H9 (cell line): ENCODE measurements around the gene CR1L. TPM values are rescaled to one million over a fixed set of nuclear protein-coding genes. Genes with fewer than 3 reads are reported as not detected.

Experiments
- DNase-seq: peaks from one replicate; pipeline ENCODE4 v3.0.0-alpha.2; 2017
- H2AFZ ChIP-seq: one replicate; pipeline ENCODE4 v1.6.1; 2013; ENCODE audit warnings: mild to moderate bottlenecking, low read length, control low read depth, moderate library complexity
- H2AK5ac ChIP-seq: 2 replicates; pipeline ENCODE4 v1.6.1; 2013; ENCODE audit warnings: low read length, control low read depth, mixed read lengths; ENCODE audit not compliant: insufficient read length
- H2BK120ac ChIP-seq: one replicate; pipeline ENCODE4 v1.6.1; 2013; ENCODE audit warnings: low read depth, mild to moderate bottlenecking, low read length, control low read depth, inconsistent platforms; ENCODE audit not compliant: poor library complexity, severe bottlenecking
- H2BK12ac ChIP-seq: 2 replicates; pipeline ENCODE4 v1.6.1; 2013; ENCODE audit warnings: low read length, control low read depth, mixed read lengths, low read depth; ENCODE audit not compliant: insufficient read length
- H2BK15ac ChIP-seq: 2 replicates; pipeline ENCODE4 v1.6.1; 2013; ENCODE audit warnings: low read depth, low read length, control low read depth
- H2BK20ac ChIP-seq: one replicate; pipeline ENCODE4 v1.6.1; 2013; ENCODE audit warnings: low read depth, mild to moderate bottlenecking, low read length, control low read depth, inconsistent platforms; ENCODE audit not compliant: poor library complexity, severe bottlenecking
- H2BK5ac ChIP-seq: 2 replicates; pipeline ENCODE4 v1.6.1; 2013; ENCODE audit warnings: low read length, control low read depth, mixed read lengths; ENCODE audit not compliant: insufficient read length
- H3K14ac ChIP-seq: 2 replicates; pipeline ENCODE4 v1.6.1; 2013; ENCODE audit warnings: low read length, control low read depth; ENCODE audit not compliant: insufficient read depth
- H3K18ac ChIP-seq: 2 replicates; pipeline ENCODE4 v1.6.1; 2013; ENCODE audit warnings: low read depth, mild to moderate bottlenecking, mixed read lengths, low read length, control low read depth; ENCODE audit not compliant: insufficient read length
- H3K23ac ChIP-seq: 2 replicates; pipeline ENCODE4 v1.6.1; 2013; ENCODE audit warnings: low read length, control low read depth, mixed read lengths, low read depth; ENCODE audit not compliant: insufficient read length
- H3K23me2 ChIP-seq: 2 replicates; pipeline ENCODE4 v1.6.1; 2013; ENCODE audit warnings: low read depth, mild to moderate bottlenecking, mixed read lengths, low read length, control low read depth; ENCODE audit not compliant: insufficient read length, poor library complexity, severe bottlenecking
- H3K27ac ChIP-seq: 2 replicates; pipeline ENCODE4 v1.5.1; 2013; ENCODE audit warnings: low read length, control low read depth, mixed read lengths, low read depth; ENCODE audit not compliant: insufficient read length
- H3K27me3 ChIP-seq: 2 replicates; pipeline ENCODE4 v1.6.1; 2013; ENCODE audit warnings: low read length, control low read depth, inconsistent platforms; ENCODE audit not compliant: insufficient read depth
- H3K4ac ChIP-seq: 2 replicates; pipeline ENCODE4 v1.6.1; 2013; ENCODE audit warnings: low read depth, mild to moderate bottlenecking, control low read depth, inconsistent platforms, low read length, moderate library complexity
- H3K4me1 ChIP-seq: 2 replicates; pipeline ENCODE4 v1.6.1; 2013; ENCODE audit warnings: low read length, control low read depth, inconsistent platforms; ENCODE audit not compliant: insufficient read depth
- H3K4me2 ChIP-seq: 2 replicates; pipeline ENCODE4 v1.6.1; 2013; ENCODE audit warnings: low read length, control low read depth, mixed read lengths; ENCODE audit not compliant: insufficient read length, insufficient read depth
- H3K56ac ChIP-seq: 2 replicates; pipeline ENCODE4 v1.6.1; 2013; ENCODE audit warnings: low read depth, mild to moderate bottlenecking, mixed read lengths, low read length, control low read depth; ENCODE audit not compliant: insufficient read length
- H3K79me1 ChIP-seq: 2 replicates; pipeline ENCODE4 v1.6.1; 2013; ENCODE audit warnings: low read depth, mild to moderate bottlenecking, moderate library complexity, low read length, control low read depth, inconsistent platforms; ENCODE audit not compliant: insufficient read depth, poor library complexity, severe bottlenecking
- H3K79me2 ChIP-seq: 2 replicates; pipeline ENCODE4 v1.6.1; 2013; ENCODE audit warnings: low read length, control low read depth, inconsistent platforms; ENCODE audit not compliant: insufficient read depth
- H3K9ac ChIP-seq: 2 replicates; pipeline ENCODE4 v1.6.1; 2013; ENCODE audit warnings: low read length, control low read depth, mixed read lengths; ENCODE audit not compliant: insufficient read length; ENCODE audit errors: extremely low read depth
- H3K9me3 ChIP-seq: one replicate; pipeline ENCODE4 v1.6.1; 2013; ENCODE audit warnings: low read depth, low read length, inconsistent platforms; ENCODE audit not compliant: control insufficient read depth
- H3T11ph ChIP-seq: one replicate; pipeline ENCODE4 v1.6.1; 2013; ENCODE audit warnings: mild to moderate bottlenecking, low read length, control low read depth, inconsistent platforms
- H4K20me1 ChIP-seq: one replicate; pipeline ENCODE4 v1.6.1; 2013; ENCODE audit not compliant: control insufficient read depth, insufficient read length, insufficient read depth
- H4K5ac ChIP-seq: 2 replicates; pipeline ENCODE4 v1.6.1; 2013; ENCODE audit warnings: low read depth, mild to moderate bottlenecking, mixed read lengths, low read length, control low read depth; ENCODE audit not compliant: insufficient read length
- H4K8ac ChIP-seq: replicated peaks from 2 replicates; pipeline ENCODE4 v1.6.1; 2013; ENCODE audit warnings: low read length, control low read depth, mixed read lengths, low read depth; ENCODE audit not compliant: insufficient read length
- H4K91ac ChIP-seq: 2 replicates; pipeline ENCODE4 v1.6.1; 2013; ENCODE audit warnings: low read depth, mild to moderate bottlenecking, moderate library complexity, mixed read lengths, low read length, control low read depth; ENCODE audit not compliant: insufficient read length
- H3K27ac Mint-ChIP-seq, 3 experiments: 2 replicates in 2 of 3; 3 replicates in 1 of 3; pipeline ENCODE4 v1.8.0; 2020 to 2021; ENCODE audit warnings: mixed read lengths in 3 of 3, mild to moderate bottlenecking in 1 of 3, moderate library complexity in 1 of 3
- H3K27me3 Mint-ChIP-seq: 2 replicates; pipeline ENCODE4 v1.8.0; 2021; ENCODE audit warnings: low read depth, mild to moderate bottlenecking, moderate library complexity, mixed read lengths
- H3K36me3 Mint-ChIP-seq, 3 experiments: 2 replicates in 2 of 3; 3 replicates in 1 of 3; pipeline ENCODE4 v1.8.0; 2020 to 2021; ENCODE audit warnings: low read depth in 3 of 3, mixed read lengths in 3 of 3; ENCODE audit not compliant: insufficient read depth in 1 of 3
- H3K4me1 Mint-ChIP-seq, 2 experiments: 2 replicates each; pipeline ENCODE4 v1.8.0; 2020; ENCODE audit warnings: mixed read lengths in 2 of 2
- H3K4me3 Mint-ChIP-seq, 2 experiments: 2 replicates in 1 of 2; 3 replicates in 1 of 2; pipeline ENCODE4 v1.8.0; 2020 to 2021; ENCODE audit warnings: mild to moderate bottlenecking in 2 of 2, mixed read lengths in 2 of 2, moderate library complexity in 1 of 2
- H3K9me3 Mint-ChIP-seq, 2 experiments: 2 replicates in 1 of 2; 3 replicates in 1 of 2; pipeline ENCODE4 v1.8.0; 2020; ENCODE audit warnings: mild to moderate bottlenecking in 2 of 2, mixed read lengths in 2 of 2, moderate library complexity in 1 of 2
- CTCF ChIP-seq: fragments of 200-600 bp; sonication (generic); conservative IDR thresholded peaks from 3 replicates; pipeline ENCODE4 v1.8.0; 2021; ENCODE audit warnings: antibody characterized with exemption, mild to moderate bottlenecking
- WGBS: extraction: QIAGEN DNeasy Blood & Tissue Kit; methylation state at CpG from one replicate; pipeline ENCODE4 v1.1.7; 2013; ENCODE audit warnings: missing lambda C conversion rate, low lambda C conversion rate, mixed read lengths; ENCODE audit not compliant: insufficient read length; ENCODE audit errors: extremely low coverage; 5-methylcytosine and 5-hydroxymethylcytosine counted together
- total RNA-seq: library from RNA; stranded (reverse); gene quantifications from 2 replicates; pipeline ENCODE4 v1.2.1, GENCODE V29; 2021

Gene CR1L
- total RNA-seq, 1 experiment from 2014 or later = 0.37 TPM

DNA sequence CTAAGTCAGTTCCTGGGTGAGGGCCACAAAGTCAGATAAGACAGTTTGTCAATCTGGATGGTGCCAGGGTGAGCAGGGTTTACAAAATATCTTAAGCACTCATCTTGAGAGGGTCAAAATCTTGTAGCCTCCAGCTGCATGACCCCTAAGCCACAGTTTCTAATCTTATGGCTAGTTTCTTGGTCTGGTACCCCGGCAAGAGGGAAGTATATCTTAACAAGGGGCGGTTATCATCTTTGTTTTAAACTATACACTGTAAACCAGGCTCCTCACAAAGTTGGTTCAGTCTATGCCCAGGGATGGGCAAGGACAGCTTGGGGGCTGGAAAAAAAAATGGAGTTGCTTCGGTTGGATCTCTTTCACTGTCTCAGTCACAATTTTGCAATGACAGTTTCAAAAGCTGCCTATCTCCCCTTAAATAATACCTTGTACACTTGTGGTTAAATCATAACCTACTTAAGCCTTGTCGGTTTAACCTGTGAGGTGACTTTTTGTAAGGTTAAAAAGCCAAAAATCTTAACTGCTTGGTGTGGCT is 99.1 kb downstream of the CR1L start:
- H2BK120ac ChIP-seq = no peak overlapping the region
- H3T11ph ChIP-seq = no peak overlapping the region
- peaks cover 30 to 34% of the 10 kb centered on the region in 2 experiments for H3K4me1 Mint-ChIP-seq
- H3K4me3 Mint-ChIP-seq = no peak overlapping the region
- H4K8ac ChIP-seq = no peak overlapping the region
- H3K36me3 Mint-ChIP-seq = peaks cover 0 to 19% (median 14%) of the 10 kb centered on the region in 3 experiments; a peak in 4 of 7 replicates
- H3K27ac Mint-ChIP-seq = no peak overlapping the region
- no peaks in the 10 kb centered on the region for H3K79me2 ChIP-seq
- no CpG with 5 or more reads among the region's 4 CpGs for WGBS
- no peaks in the 10 kb centered on the region for H3K79me1 ChIP-seq
- DNase-seq = no peak
- H3K14ac ChIP-seq = no peak overlapping the region
- H4K5ac ChIP-seq = no peak overlapping the region
- no peak overlapping the region for H3K56ac ChIP-seq
- no peaks in the 10 kb centered on the region; the same call in 1 of the 2 replicates for H3K4me1 ChIP-seq
- no peak overlapping the region for H2AK5ac ChIP-seq
- H3K4me2 ChIP-seq = no peak overlapping the region
- H2BK15ac ChIP-seq = no peak overlapping the region
- H2AFZ ChIP-seq = no peak overlapping the region
- peaks cover 4 to 15% of the 10 kb centered on the region in 2 experiments; a peak in 4 of 5 replicates for H3K9me3 Mint-ChIP-seq
- no peak overlapping the region for H3K18ac ChIP-seq
- H3K9me3 ChIP-seq = no peaks in the 10 kb centered on the region
- H3K9ac ChIP-seq = no peak overlapping the region
- H3K27me3 Mint-ChIP-seq = no peaks in the 10 kb centered on the region
- no peak overlapping the region for H3K4ac ChIP-seq
- no peaks in the 10 kb centered on the region for H4K20me1 ChIP-seq
- H3K27me3 ChIP-seq = no peaks in the 10 kb centered on the region
- no peak for TF ChIP-seq CTCF
- H3K27ac ChIP-seq = no peak overlapping the region
- H3K23me2 ChIP-seq = no peaks in the 10 kb centered on the region
- no peak overlapping the region for H4K91ac ChIP-seq
- H2BK5ac ChIP-seq = no peak overlapping the region
- H2BK20ac ChIP-seq = no peak overlapping the region
- H3K23ac ChIP-seq = no peak overlapping the region
- no peak overlapping the region for H2BK12ac ChIP-seq
